HFF-Myc (cell line): ENCODE data around the gene ESYT2.

Experiments
- DNase-seq: peaks from one replicate; pipeline ENCODE4 v3.0.0-alpha.2; 2011; ENCODE audit warnings: low read depth; ENCODE audit errors: extremely low read depth
- H3K4me3 ChIP-seq: replicated peaks from 2 replicates; pipeline ENCODE4 v1.5.1; 2011; ENCODE audit warnings: low read depth, mild to moderate bottlenecking, control low read depth, low read length
- CTCF ChIP-seq: IDR thresholded peaks from 2 replicates; pipeline ENCODE4 v1.5.1; 2012; ENCODE audit warnings: mild to moderate bottlenecking, low read depth, low read length, control low read depth; ENCODE audit errors: missing control alignments

Gene ESYT2

GRCh38 chr7:158766570-158767281, 62.6 kb downstream of the ESYT2 start:
- TF ChIP-seq CTCF = no peak
- no peak for DNase-seq
- no peak overlapping the region for H3K4me3 ChIP-seq

- DNase-seq = no peak
- no peak for TF ChIP-seq CTCF
- H3K4me3 ChIP-seq = no peak overlapping the region
Measured at GRCh38 chr7:158765020-158765419, 64.3 kb downstream of the ESYT2 start.

GRCh38 chr7:158763454-158764033, 65.8 kb downstream of the ESYT2 start:
- H3K4me3 ChIP-seq = no peak overlapping the region
- TF ChIP-seq CTCF = no peak
- no peak for DNase-seq

- no peak for DNase-seq
- TF ChIP-seq CTCF = no peak
- H3K4me3 ChIP-seq = no peak overlapping the region
Measured at GRCh38 chr7:158761945-158762344, 67.4 kb downstream of the ESYT2 start.

- H3K4me3 ChIP-seq = no peak overlapping the region
- no peak for DNase-seq
- no peak for TF ChIP-seq CTCF
Measured at GRCh38 chr7:158760936-158761335, 68.4 kb downstream of the ESYT2 start.

- TF ChIP-seq CTCF = no peak
- H3K4me3 ChIP-seq = no peak overlapping the region
- no peak for DNase-seq
Measured at GRCh38 chr7:158760445-158760764, 68.9 kb downstream of the ESYT2 start.
